ENCODE results near the gene CDK13.

DNA sequence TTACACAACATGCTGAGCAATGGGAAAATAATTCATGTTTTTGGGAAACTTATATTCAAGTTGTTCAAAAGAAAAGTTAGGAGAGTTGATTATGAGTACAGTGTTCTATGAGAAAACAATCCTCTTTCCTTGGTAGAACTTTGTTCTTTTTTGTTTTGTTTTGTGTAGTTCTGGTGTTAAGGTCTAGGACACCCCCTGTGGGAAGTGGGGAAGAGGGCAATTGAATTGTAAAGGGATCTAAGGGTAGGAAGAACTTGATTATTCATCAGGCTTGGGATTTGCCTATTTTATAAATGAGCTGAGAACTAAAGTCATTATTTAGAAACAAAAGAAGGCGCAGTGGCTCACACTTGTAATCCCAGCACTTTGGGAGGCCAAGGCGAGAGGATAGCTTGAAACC, 25.9 kb upstream of the CDK13 start:
- no peak for TF ChIP-seq SUZ12 (IDR thresholded peaks at IDR 0.05; ENCODE audit: extremely low read depth, insufficient read depth, insufficient read length)
- TF ChIP-seq YY1 (IDR thresholded peaks at IDR 0.05; ENCODE audit: insufficient read depth, insufficient read length): no peak
- no peak for TF ChIP-seq ZNF274 (IDR thresholded peaks at IDR 0.05; ENCODE audit: low read depth, low read length)
